Upper lobe of left lung (tissue), 4 donors: ENCODE measurements around the gene TMEM123.

Experiments used
- CTCF ChIP-seq, 6 experiments: fragments of 450-650 bp in 4 of 6; fragments of 200-600 bp in 2 of 6; sonication (generic) in 2 of 6; IDR thresholded peaks; one replicate each; pipeline ENCODE4 v1.5.1; 2016 to 2019; ENCODE audit warnings: antibody characterized with exemption in 6 of 6
- EP300 ChIP-seq, 4 donors: sonication (generic); formaldehyde crosslinking; IDR thresholded peaks; one replicate each; pipeline ENCODE4 v1.5.1; 2017; ENCODE audit warnings: antibody characterized with exemption in 4 of 4, control low read depth in 2 of 4
- POLR2A ChIP-seq, 4 donors: fragments of 450-650 bp; IDR thresholded peaks; one replicate each; pipeline ENCODE4 v1.5.1; 2016 to 2017; ENCODE audit warnings: antibody characterized with exemption in 4 of 4, mild to moderate bottlenecking in 2 of 4
- POLR2AphosphoS5 ChIP-seq, 2 donors: sonication (generic); formaldehyde crosslinking; IDR thresholded peaks; one replicate each; pipeline ENCODE4 v1.5.1; 2017; ENCODE audit warnings: antibody characterized with exemption in 2 of 2

DNA sequence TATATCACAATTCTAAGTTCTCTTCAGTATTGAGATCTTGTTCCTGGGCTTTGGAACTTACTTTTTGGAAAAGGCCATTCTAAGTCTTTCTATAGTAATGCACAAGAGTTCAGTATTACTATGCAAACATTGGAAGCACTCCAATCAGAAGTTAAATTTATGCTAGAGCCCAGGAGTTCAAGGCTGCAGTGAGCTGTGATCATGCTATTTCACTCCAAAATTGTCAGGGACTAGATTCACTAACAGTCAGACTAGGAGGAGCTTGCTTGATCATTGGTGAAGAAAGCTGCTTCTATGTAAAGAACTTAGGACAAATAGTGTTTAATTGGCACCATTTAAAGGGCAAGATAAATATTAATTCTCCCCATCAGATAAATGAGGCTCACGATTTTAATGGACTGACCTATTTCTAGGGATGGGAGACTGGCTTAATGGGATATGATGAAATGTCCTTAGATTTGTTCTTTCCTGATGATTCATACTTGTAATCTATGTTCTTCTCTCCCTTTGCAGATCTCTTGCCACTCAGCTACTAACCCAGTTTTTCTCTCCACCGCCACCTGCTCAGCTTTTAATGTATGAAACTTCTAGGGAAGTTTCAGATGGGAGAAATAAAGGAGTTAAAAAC is 32.6 kb upstream of the TMEM123 start:
- TF ChIP-seq EP300 (IDR thresholded peaks at IDR 0.05): no peak
- no peak for TF ChIP-seq CTCF (IDR thresholded peaks at IDR 0.05)
- no peak for TF ChIP-seq POLR2AphosphoS5 (IDR thresholded peaks at IDR 0.05)
- TF ChIP-seq POLR2A (IDR thresholded peaks at IDR 0.05): no peak
